Colonic mucosa (tissue), 4 donors: ENCODE results near the gene ARIH2. TPM values are rescaled to one million over a fixed set of nuclear protein-coding genes. Genes with fewer than 3 reads are reported as not detected.

ENCODE experiments used
- DNase-seq: peaks from one replicate; pipeline ENCODE4 v3.0.0-alpha.2; 2020
- H3K27ac ChIP-seq: fragments of 200-600 bp; one replicate; pipeline ENCODE4 v1.8.0; 2021
- H3K27me3 ChIP-seq: fragments of 200-600 bp; one replicate; pipeline ENCODE4 v1.8.0; 2021
- H3K36me3 ChIP-seq: fragments of 200-600 bp; one replicate; pipeline ENCODE4 v1.8.0; 2021
- H3K4me1 ChIP-seq: fragments of 200-600 bp; one replicate; pipeline ENCODE4 v1.8.0; 2021; ENCODE audit warnings: mild to moderate bottlenecking
- H3K4me3 ChIP-seq: fragments of 200-600 bp; one replicate; pipeline ENCODE4 v1.8.0; 2021
- H3K9ac ChIP-seq, 2 donors: one replicate each; pipeline ENCODE4 v1.7.0; 2013; ENCODE audit warnings: control low read depth in 2 of 2, low read depth in 2 of 2, low read length in 2 of 2
- H3K9me3 ChIP-seq: fragments of 200-600 bp; one replicate; pipeline ENCODE4 v1.8.0; 2021
- CTCF ChIP-seq: fragments of 200-600 bp; IDR thresholded peaks from one replicate; pipeline ENCODE4 v1.8.0; 2022; ENCODE audit warnings: antibody characterized with exemption, mild to moderate bottlenecking
- intact Hi-C: fragments of 100-400 bp; cut with DNase I; formaldehyde crosslinking; loops from one replicate; pipeline ENCODE4 v1.14.1; 2022
- total RNA-seq, 2 donors: library from RNA; stranded (reverse); fragmentation: NEBNext Ultra II Directional in 1 of 2; extraction: Animal tissue kit (Norgen Biotek cat#: 25700) in 1 of 2; gene quantifications; one replicate each; pipeline ENCODE4 v1.2.1, GENCODE V29; 2021
- donor health status: healthy.
- donor health status: DM: no; HTN: no; CAD: no.
- donor health status: DM: no; HTN: no; CAD: no.

The ARIH2 gene
- total RNA-seq = 10 to 100 TPM; 55.6 to 77.4 TPM

GRCh38 chr3:48918388-48919214, at the start of gene ARIH2:
ARIH2 (plus strand) TSS chr3:48918842; CDS start chr3:48927559, 8,717 bp downstream.
- Histone ChIP-seq H3K9me3 (no peaks in the 10 kb centered on the region), H3K36me3 (no peaks in the 10 kb centered on the region), H3K27me3 (no peaks in the 10 kb centered on the region), H3K27ac (peak within 1 kb of the TSS; percentile 98), H3K9ac (peak within 1 kb of the TSS; percentile 89 to 98), H3K4me3 (peak within 1 kb of the TSS; percentile 87), H3K4me1 (no peaks in the 10 kb centered on the region)
- intact Hi-C loops = loop anchor here (10.0 kb wide), 1 partner anchor 234 kb away; the partner anchor contains the start of gene NCKIPSD
- DNase-seq = peak; percentile 95
- TF ChIP-seq CTCF = no peak

GRCh38 chr3:48877671-48878070, 41.0 kb upstream of the ARIH2 start:
- Histone ChIP-seq H3K4me1 (no peaks in the 10 kb centered on the region), H3K9me3 (no peaks in the 10 kb centered on the region), H3K4me3 (no peak overlapping the region), H3K27ac (no peak overlapping the region), H3K27me3 (no peaks in the 10 kb centered on the region), H3K36me3 (no peaks in the 10 kb centered on the region), H3K9ac (no peak overlapping the region)
- intact Hi-C loops = no loop called here
- TF ChIP-seq CTCF = no peak
- no peak for DNase-seq

- Histone ChIP-seq H3K9ac (no peak overlapping the region), H3K9me3 (no peaks in the 10 kb centered on the region), H3K27me3 (no peaks in the 10 kb centered on the region), H3K36me3 (no peaks in the 10 kb centered on the region), H3K4me3 (no peak overlapping the region), H3K27ac (no peak overlapping the region), H3K4me1 (no peaks in the 10 kb centered on the region)
- no peak for TF ChIP-seq CTCF
- intact Hi-C loops = no loop called here
- DNase-seq = no peak
These were observed 39.2 kb upstream of the ARIH2 start for GRCh38 chr3:48879307-48879993.

- Histone ChIP-seq H3K4me1 (no peaks in the 10 kb centered on the region), H3K9ac (no peak overlapping the region), H3K36me3 (no peaks in the 10 kb centered on the region), H3K27ac (no peak overlapping the region), H3K4me3 (no peak overlapping the region), H3K9me3 (no peaks in the 10 kb centered on the region), H3K27me3 (no peaks in the 10 kb centered on the region)
- no peak for TF ChIP-seq CTCF
- no peak for DNase-seq
- intact Hi-C loops = no loop called here
These were observed 38.7 kb upstream of the ARIH2 start for GRCh38 chr3:48879994-48880377.

- H3K4me1 ChIP-seq = no peaks in the 10 kb centered on the region
- no peak overlapping the region for H3K4me3 ChIP-seq
- no peak overlapping the region for H3K9ac ChIP-seq
- no peaks in the 10 kb centered on the region for H3K9me3 ChIP-seq
- no peak overlapping the region for H3K27ac ChIP-seq
- no peak for DNase-seq
- H3K27me3 ChIP-seq = no peaks in the 10 kb centered on the region
- no peaks in the 10 kb centered on the region for H3K36me3 ChIP-seq
- intact Hi-C loops = no loop called here
- TF ChIP-seq CTCF = no peak
These were observed 37.6 kb upstream of the ARIH2 start for GRCh38 chr3:48881006-48881405.
